ENCODE results near the gene GDPD4. TPM values are rescaled to one million over a fixed set of nuclear protein-coding genes. Genes with fewer than 3 reads are reported as not detected.

GDPD4 gene
- total RNA-seq, 4 donors from 2014 or later = not detected

DNA sequence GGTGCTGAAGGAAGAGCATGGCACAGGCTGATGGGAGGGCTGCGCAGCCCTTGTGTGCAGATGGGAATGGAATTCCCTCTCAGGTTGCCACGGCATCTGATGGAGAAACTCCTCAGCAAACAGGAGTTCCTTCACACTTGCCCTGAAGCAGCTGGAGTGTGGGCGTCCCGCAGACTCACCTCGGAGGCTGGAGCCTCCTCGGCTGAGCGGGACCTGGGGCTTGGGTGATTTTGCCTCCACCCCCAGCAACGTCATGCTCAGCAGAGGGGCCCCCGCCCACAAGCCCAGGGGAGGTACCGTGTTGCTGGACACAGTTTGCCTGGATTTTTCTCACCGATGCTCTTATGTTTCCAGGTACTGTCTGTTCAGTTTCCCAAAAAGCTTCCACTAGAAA, 110.1 kb downstream of the GDPD4 start:
- no peaks in the 10 kb centered on the region for H3K9me3 ChIP-seq
- no peak for DNase-seq (ENCODE audit: extremely low spot score)
- no peaks in the 10 kb centered on the region for H3K4me1 ChIP-seq
- no peak overlapping the region for H3K27ac ChIP-seq (replicated peaks in 1 of 4)
- no peak for TF ChIP-seq EP300 (IDR thresholded peaks at IDR 0.05)
- no peak for TF ChIP-seq POLR2A (IDR thresholded peaks at IDR 0.05; ENCODE audit: low read depth)
- TF ChIP-seq CTCF (IDR thresholded peaks at IDR 0.05) = no peak
- TF ChIP-seq POLR2AphosphoS5 (IDR thresholded peaks at IDR 0.05) = no peak
- intact Hi-C loops (cut with DNase I) = loop anchor here (5.0 kb wide), 1 partner anchor 356 kb away; no protein-coding TSS in a partner anchor
- no peak overlapping the region for H3K4me3 ChIP-seq
- WGBS = 86% methylated on average over 1 of the region's 11 CpGs
- H3K36me3 ChIP-seq = no peaks in the 10 kb centered on the region
- H3K27me3 ChIP-seq = peaks cover 0 to 27% (median 0%) of the 10 kb centered on the region in 4 donors

DNA sequence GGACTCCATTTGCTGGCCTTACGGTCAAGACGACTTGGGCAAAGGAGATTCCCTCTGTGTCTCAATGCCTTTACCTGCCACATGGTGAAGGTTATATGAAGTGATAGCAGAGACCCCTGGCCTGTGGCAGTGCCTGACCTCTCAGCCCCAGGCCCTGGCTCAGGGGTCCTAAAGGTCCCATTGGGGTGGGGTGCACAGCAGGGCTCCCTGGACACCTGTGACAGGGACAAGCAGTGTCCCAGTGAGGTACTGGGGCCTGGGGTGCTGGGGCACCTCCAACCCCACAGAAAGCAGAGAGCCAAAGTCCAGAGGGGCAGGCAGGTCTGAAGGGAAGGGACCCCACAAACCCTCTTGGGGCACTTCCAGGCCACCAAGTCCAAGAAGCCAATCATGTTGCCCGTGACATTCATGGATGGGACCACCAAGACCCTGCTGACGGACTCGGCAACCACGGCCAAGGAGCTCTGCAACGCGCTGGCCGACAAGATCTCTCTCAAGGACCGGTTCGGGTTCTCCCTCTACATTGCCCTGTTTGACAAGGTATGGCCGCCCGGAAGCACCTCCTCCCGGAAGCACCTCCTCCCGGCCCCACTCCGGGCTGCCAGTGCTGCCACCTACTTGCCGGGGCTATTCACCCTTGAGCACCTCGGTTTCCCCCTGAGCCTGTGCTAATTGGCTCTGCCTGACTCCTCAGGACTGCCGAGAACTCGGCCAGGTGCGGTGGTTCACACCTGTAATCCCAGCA, 111.0 kb downstream of the GDPD4 start:
- TF ChIP-seq EP300 (IDR thresholded peaks at IDR 0.05) = no peak
- TF ChIP-seq POLR2A (IDR thresholded peaks at IDR 0.05; ENCODE audit: low read depth) = no peak
- no peak for TF ChIP-seq POLR2AphosphoS5 (IDR thresholded peaks at IDR 0.05)
- no peak for TF ChIP-seq CTCF (IDR thresholded peaks at IDR 0.05)
- 96% methylated on average over 4 of the region's 21 CpGs for WGBS
- intact Hi-C loops (cut with DNase I) = loop anchor here (5.0 kb wide), 1 partner anchor 357 kb away; no protein-coding TSS in a partner anchor
- Histone ChIP-seq H3K9me3 (no peaks in the 10 kb centered on the region), H3K27ac (replicated peaks in 1 of 4) (no peak overlapping the region), H3K4me3 (no peak overlapping the region), H3K4me1 (no peaks in the 10 kb centered on the region), H3K36me3 (no peaks in the 10 kb centered on the region), H3K27me3 (peaks cover 0 to 27% (median 0%) of the 10 kb centered on the region in 4 donors)
- DNase-seq (ENCODE audit: extremely low spot score) = no peak

DNA sequence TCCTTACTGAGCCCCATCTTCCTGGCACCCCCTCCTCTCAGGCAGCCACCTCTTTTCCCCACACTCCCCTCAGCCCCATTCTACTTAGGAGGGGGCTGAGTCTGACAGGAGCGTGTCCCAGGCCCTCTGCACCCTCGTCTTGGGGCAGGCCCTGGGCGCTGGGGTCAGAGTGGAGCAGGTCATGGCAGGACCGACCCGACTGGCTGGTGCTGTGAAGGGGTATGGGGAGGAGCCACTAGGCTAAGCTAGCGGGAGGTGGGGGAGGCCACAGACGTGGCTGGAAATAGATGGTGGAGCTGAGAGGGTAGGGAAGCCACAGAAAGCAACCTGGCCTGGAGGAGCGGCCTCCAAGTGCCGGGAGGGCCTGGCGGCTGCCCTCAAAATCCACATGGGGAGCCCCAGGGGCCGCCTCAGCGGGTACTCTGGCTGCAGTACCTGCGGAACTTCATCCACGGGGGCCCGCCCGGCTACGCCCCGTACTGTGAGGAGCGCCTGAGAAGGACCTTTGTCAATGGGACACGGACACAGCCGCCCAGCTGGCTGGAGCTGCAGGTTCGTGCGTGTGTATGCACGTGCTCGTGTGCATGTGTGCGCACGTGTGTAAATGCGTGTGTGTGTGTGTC, 111.8 kb downstream of the GDPD4 start:
- DNase-seq (ENCODE audit: extremely low spot score) = no peak
- Histone ChIP-seq H3K36me3 (no peaks in the 10 kb centered on the region), H3K27ac (replicated peaks in 1 of 4) (no peak overlapping the region), H3K9me3 (no peaks in the 10 kb centered on the region), H3K27me3 (peaks cover 0 to 27% (median 0%) of the 10 kb centered on the region in 4 donors), H3K4me3 (no peak overlapping the region), H3K4me1 (no peaks in the 10 kb centered on the region)
- intact Hi-C loops (cut with DNase I) = loop anchor here (2.0 to 5.0 kb wide), 3 partner anchors 59 to 358 kb away; no protein-coding TSS in a partner anchor
- 93% methylated on average over 27 of the region's 28 CpGs for WGBS
- TF ChIP-seq POLR2AphosphoS5 (IDR thresholded peaks at IDR 0.05) (no peak), POLR2A (IDR thresholded peaks at IDR 0.05; ENCODE audit: low read depth) (no peak), EP300 (IDR thresholded peaks at IDR 0.05) (no peak), CTCF (IDR thresholded peaks at IDR 0.05) (no peak)

- 88% methylated on average over 13 of the region's 18 CpGs for WGBS
- Histone ChIP-seq H3K4me1 (no peaks in the 10 kb centered on the region), H3K27me3 (peaks cover 0 to 24% (median 0%) of the 10 kb centered on the region in 4 donors), H3K27ac (replicated peaks in 1 of 4) (no peak overlapping the region), H3K36me3 (no peaks in the 10 kb centered on the region), H3K9me3 (no peaks in the 10 kb centered on the region), H3K4me3 (no peak overlapping the region)
- intact Hi-C loops (cut with DNase I) = loop anchor here (2.0 to 5.0 kb wide), 2 partner anchors 58 to 142 kb away; no protein-coding TSS in a partner anchor
- DNase-seq (ENCODE audit: extremely low spot score) = no peak
- TF ChIP-seq POLR2A (IDR thresholded peaks at IDR 0.05; ENCODE audit: low read depth) (no peak), CTCF (IDR thresholded peaks at IDR 0.05) (no peak), EP300 (IDR thresholded peaks at IDR 0.05) (no peak), POLR2AphosphoS5 (IDR thresholded peaks at IDR 0.05) (no peak)
Measured at GRCh38 chr11:77188633-77189491, 112.6 kb downstream of the GDPD4 start.

Measured in esophagus muscularis mucosa (tissue), 4 donors.